Measurements from ENCODE around the gene ZNF79.

The ZNF79 gene

GRCh38 chr9:127417131-127418036, 6.8 kb upstream of the ZNF79 start:
- no peak overlapping the region for H3K4me3 ChIP-seq
- TF ChIP-seq CTCF (IDR thresholded peaks at IDR 0.05) = no peak
- DNase-seq (ENCODE audit: low spot score) = no peak
- no peak overlapping the region for H3K27ac ChIP-seq

GRCh38 chr9:127418037-127418471, 6.1 kb upstream of the ZNF79 start:
- no peak for TF ChIP-seq CTCF (IDR thresholded peaks at IDR 0.05)
- Histone ChIP-seq H3K4me3 (no peak overlapping the region), H3K27ac (no peak overlapping the region)
- no peak for DNase-seq (ENCODE audit: low spot score)

GRCh38 chr9:127419348-127419747, 4.8 kb upstream of the ZNF79 start:
- Histone ChIP-seq H3K4me3 (no peak overlapping the region), H3K27ac (no peak overlapping the region)
- no peak for DNase-seq (ENCODE audit: low spot score)
- no peak for TF ChIP-seq CTCF (IDR thresholded peaks at IDR 0.05)

- no peak for TF ChIP-seq CTCF (IDR thresholded peaks at IDR 0.05)
- Histone ChIP-seq H3K4me3 (no peak overlapping the region), H3K27ac (no peak overlapping the region)
- no peak for DNase-seq (ENCODE audit: low spot score)
These were observed 3.1 kb upstream of the ZNF79 start for GRCh38 chr9:127421057-127421456.

- DNase-seq (ENCODE audit: low spot score) = no peak
- no peak for TF ChIP-seq CTCF (IDR thresholded peaks at IDR 0.05)
- no peak overlapping the region for H3K4me3 ChIP-seq
- H3K27ac ChIP-seq = no peak overlapping the region
These were observed 1.9 kb upstream of the ZNF79 start for GRCh38 chr9:127422133-127422782.

GRCh38 chr9:127422787-127423186, 1.4 kb upstream of the ZNF79 start:
- no peak for DNase-seq (ENCODE audit: low spot score)
- TF ChIP-seq CTCF (IDR thresholded peaks at IDR 0.05) = no peak
- H3K4me3 ChIP-seq = peak overlapping the region; percentile 91
- peak overlapping the region in 1 of 2 donors; percentile 25 for H3K27ac ChIP-seq
